Activated CD8-positive, alpha-beta T cell treated with anti-CD3 and anti-CD28 coated beads for 36 hours (primary cell): ENCODE results near the gene ARMC3. TPM values are rescaled to one million over a fixed set of nuclear protein-coding genes. Genes with fewer than 3 reads are reported as not detected.

Source experiments
- ATAC-seq: fragments of 200-7000 bp; cut with Tn5 transposase; one replicate; pipeline ENCODE4 v1.10.0; 2021; ENCODE audit warnings: mild to moderate bottlenecking, moderate library complexity
- CTCF ChIA-PET: fragments of 350-600 bp; sonication (Branson Sonifier 250); formaldehyde crosslinking; loops from one replicate; lab custom pipeline; 2021; ENCODE audit warnings: antibody characterized with exemption; lab: Charles Lee
- POLR2A ChIA-PET: fragments of 350-600 bp; sonication (Branson Sonifier 250); formaldehyde crosslinking; loops from one replicate; lab custom pipeline; 2021; ENCODE audit warnings: antibody characterized with exemption; lab: Charles Lee
- DNase-seq: peaks from one replicate; pipeline ENCODE4 v3.0.0-alpha.2; 2020
- H3K27ac Mint-ChIP-seq: one replicate; pipeline ENCODE4 v1.8.0; 2021; ENCODE audit warnings: mild to moderate bottlenecking, mixed read lengths
- H3K27me3 Mint-ChIP-seq: one replicate; pipeline ENCODE4 v1.8.0; 2021; ENCODE audit warnings: mixed read lengths
- H3K36me3 Mint-ChIP-seq: one replicate; pipeline ENCODE4 v1.8.0; 2021; ENCODE audit warnings: low read depth, mixed read lengths
- H3K4me1 Mint-ChIP-seq: one replicate; pipeline ENCODE4 v1.8.0; 2021; ENCODE audit warnings: low read depth, mixed read lengths
- H3K4me3 Mint-ChIP-seq: one replicate; pipeline ENCODE4 v1.8.0; 2021; ENCODE audit warnings: mild to moderate bottlenecking, moderate library complexity, mixed read lengths
- H3K9me3 Mint-ChIP-seq: one replicate; pipeline ENCODE4 v1.8.0; 2021; ENCODE audit warnings: mixed read lengths
- CTCF ChIP-seq: fragments of 200-600 bp; IDR thresholded peaks from one replicate; pipeline ENCODE4 v1.8.0; 2022; ENCODE audit warnings: antibody characterized with exemption, mild to moderate bottlenecking
- intact Hi-C: fragments of 100-400 bp; cut with micrococcal nuclease; formaldehyde crosslinking; loops from one replicate; pipeline ENCODE4 v1.10.0; 2022
- total RNA-seq, 2 experiments: library from RNA; stranded (reverse); gene quantifications; one replicate each; pipeline ENCODE4 v1.2.3, GENCODE V29; 2021

The ARMC3 gene
- total RNA-seq, 2 experiments from 2014 or later: not detected

DNA sequence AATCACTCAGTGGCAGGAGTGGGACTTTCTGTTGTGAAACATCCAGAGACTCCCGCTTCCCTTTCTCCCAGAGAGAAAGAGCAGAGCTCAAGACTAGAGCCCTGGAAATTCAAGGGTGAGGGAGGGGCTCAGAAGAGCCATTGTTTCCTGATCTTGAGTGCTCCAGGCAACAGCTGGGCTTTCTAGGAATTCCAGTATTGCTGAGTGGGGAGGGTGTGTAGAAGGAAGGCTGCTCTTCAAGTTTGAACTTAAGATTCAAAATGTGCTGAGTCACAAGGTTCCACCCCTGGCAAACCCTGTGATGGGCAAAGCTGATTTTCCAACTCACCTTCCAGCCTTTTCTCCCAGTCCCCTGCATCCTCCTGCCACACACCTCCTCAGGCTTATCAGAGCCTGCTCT is 125.2 kb downstream of the ARMC3 start:
- no peaks in the 10 kb centered on the region for H3K4me1 Mint-ChIP-seq
- no peaks in the 10 kb centered on the region for H3K9me3 Mint-ChIP-seq
- H3K27me3 Mint-ChIP-seq: peaks cover 24% of the 10 kb centered on the region
- ATAC-seq: no peak
- no peak for DNase-seq
- no peak overlapping the region for H3K4me3 Mint-ChIP-seq
- no peak overlapping the region for H3K27ac Mint-ChIP-seq
- POLR2A ChIA-PET: no interaction called here
- CTCF ChIA-PET: no interaction called here
- H3K36me3 Mint-ChIP-seq: no peaks in the 10 kb centered on the region
- intact Hi-C loops: no loop called here
- no peak for TF ChIP-seq CTCF

DNA sequence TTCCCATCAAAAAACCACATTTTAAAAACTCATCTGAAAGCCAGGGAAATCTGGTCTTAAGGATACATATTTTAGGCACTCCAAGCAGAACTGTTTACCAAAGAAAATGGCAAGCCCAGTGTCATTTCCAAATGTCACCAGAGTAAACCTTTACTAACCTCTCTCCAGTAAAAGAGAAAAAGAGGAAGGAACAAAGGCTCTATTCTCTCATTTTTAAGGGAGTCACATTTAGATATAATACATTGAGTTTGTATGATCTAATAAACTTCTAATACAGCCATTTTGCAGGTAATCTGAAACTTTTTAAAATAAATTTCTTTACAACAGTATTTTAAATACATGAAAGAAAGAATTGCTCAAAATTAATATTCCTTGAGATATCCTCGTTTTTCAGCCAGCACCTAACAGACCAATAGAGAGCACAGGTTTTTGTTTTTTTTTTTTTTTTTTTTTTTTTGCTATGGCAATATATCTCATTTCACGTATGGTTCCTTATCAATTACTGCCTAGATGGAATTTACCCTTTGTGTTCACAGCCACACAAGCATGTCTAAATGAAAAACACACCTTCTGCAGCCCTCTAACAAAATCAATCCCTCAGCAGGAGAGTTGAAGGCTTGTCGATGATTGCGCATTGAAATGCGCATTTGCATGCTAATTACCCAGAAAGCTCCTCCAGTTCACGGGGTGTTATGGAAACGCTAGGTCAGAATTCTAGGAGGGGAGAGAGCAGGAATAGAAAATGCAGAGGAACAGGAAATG is 127.8 kb downstream of the ARMC3 start:
- intact Hi-C loops: no loop called here
- no peak overlapping the region for H3K4me3 Mint-ChIP-seq
- ATAC-seq (no peak), DNase-seq (no peak)
- H3K36me3 Mint-ChIP-seq: no peaks in the 10 kb centered on the region
- no peak for TF ChIP-seq CTCF
- no peaks in the 10 kb centered on the region for H3K4me1 Mint-ChIP-seq
- no peak overlapping the region for H3K27ac Mint-ChIP-seq
- ChIA-PET CTCF (interaction anchor here (0.6 kb wide), 1 partner anchor 1704 kb away, joined by 3 read pairs; no protein-coding TSS in a partner anchor), POLR2A (interaction anchor here (0.8 kb wide), 1 partner anchor 1250 kb away, joined by 3 read pairs; no protein-coding TSS in a partner anchor)
- H3K9me3 Mint-ChIP-seq: peaks cover 3% of the 10 kb centered on the region
- H3K27me3 Mint-ChIP-seq: peaks cover 20% of the 10 kb centered on the region

GRCh38 chr10:23056186-23056579 is 128.3 kb downstream of the ARMC3 start:
- peaks cover 19% of the 10 kb centered on the region for H3K27me3 Mint-ChIP-seq

DNA sequence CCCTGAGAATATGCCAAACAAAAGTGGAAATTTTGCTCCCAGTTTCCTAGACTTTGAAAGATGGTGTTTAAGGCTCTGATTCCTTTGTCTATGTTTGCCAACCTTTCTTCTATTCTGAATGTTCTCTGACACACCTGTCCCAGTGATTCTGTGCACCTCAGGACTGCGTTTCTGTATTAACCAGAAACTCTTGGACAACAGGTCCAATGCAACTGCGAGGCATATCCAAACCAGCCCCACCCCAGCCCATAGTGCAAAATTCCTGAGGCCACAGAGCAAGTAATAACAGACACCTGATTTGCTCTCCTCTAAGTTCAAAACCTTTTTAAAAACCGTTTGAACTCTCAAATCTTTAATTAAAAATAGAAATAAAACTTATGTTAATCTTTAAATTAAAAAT is 130.5 kb downstream of the ARMC3 start:
- no peaks in the 10 kb centered on the region for H3K4me1 Mint-ChIP-seq
- no peak for ATAC-seq
- ChIA-PET CTCF (no interaction called here), POLR2A (no interaction called here)
- peaks cover 3% of the 10 kb centered on the region for H3K9me3 Mint-ChIP-seq
- DNase-seq: no peak
- TF ChIP-seq CTCF: no peak
- intact Hi-C loops: no loop called here
- no peak overlapping the region for H3K4me3 Mint-ChIP-seq
- H3K27me3 Mint-ChIP-seq: peaks cover 10% of the 10 kb centered on the region
- no peak overlapping the region for H3K27ac Mint-ChIP-seq
- H3K36me3 Mint-ChIP-seq: no peaks in the 10 kb centered on the region

More at GRCh38 chr10:23056186-23056579, 128.3 kb downstream of the ARMC3 start:
- Mint-ChIP-seq H3K27ac (no peak overlapping the region), H3K4me3 (no peak overlapping the region), H3K36me3 (no peaks in the 10 kb centered on the region), H3K4me1 (no peaks in the 10 kb centered on the region), H3K9me3 (peaks cover 3% of the 10 kb centered on the region)
- intact Hi-C loops: no loop called here
- TF ChIP-seq CTCF: no peak
- ATAC-seq (no peak), DNase-seq (no peak)
- POLR2A ChIA-PET: no interaction called here
- CTCF ChIA-PET: interaction anchor here (0.6 kb wide), 1 partner anchor 1705 kb away, joined by 3 read pairs; no protein-coding TSS in a partner anchor

DNA sequence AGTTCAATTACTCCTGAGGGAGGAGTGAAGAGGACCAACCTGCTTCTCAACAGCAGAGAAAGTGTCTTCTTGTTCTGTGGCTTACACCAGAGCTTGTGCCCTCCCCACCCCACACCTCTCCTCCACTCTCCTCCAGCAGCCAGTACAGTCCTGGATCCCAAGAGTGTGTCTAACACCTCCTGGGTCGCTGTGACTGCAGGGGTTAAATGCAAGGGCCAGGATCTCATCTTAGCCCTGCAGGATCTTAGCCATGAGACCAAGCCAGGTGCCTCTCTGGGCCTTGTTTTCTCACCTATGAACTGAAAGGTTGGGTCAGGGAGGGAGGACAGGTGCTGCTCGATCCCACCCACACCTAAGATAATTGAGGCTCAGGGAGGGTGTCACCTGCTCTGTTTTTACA is 133.1 kb downstream of the ARMC3 start:
- H3K36me3 Mint-ChIP-seq: no peaks in the 10 kb centered on the region
- intact Hi-C loops: no loop called here
- no peak overlapping the region for H3K4me3 Mint-ChIP-seq
- TF ChIP-seq CTCF: no peak
- peaks cover 3% of the 10 kb centered on the region for H3K9me3 Mint-ChIP-seq
- H3K4me1 Mint-ChIP-seq: no peaks in the 10 kb centered on the region
- ATAC-seq (no peak), DNase-seq (no peak)
- CTCF ChIA-PET: no interaction called here
- H3K27me3 Mint-ChIP-seq: peaks cover 8% of the 10 kb centered on the region
- POLR2A ChIA-PET: interaction anchor here (2.0 kb wide), 1 partner anchor 36 kb away, joined by 4 read pairs; no protein-coding TSS in a partner anchor
- no peak overlapping the region for H3K27ac Mint-ChIP-seq
